DMS153 (cell line): ENCODE data around the gene CCNK.

Source experiments
- DNase-seq: peaks from one replicate; lab custom pipeline; 2025; lab: John Stamatoyannopoulos, UW

CCNK gene

GRCh38 chr14:99535908-99536778, 54.9 kb downstream of the CCNK start:
- no peak for DNase-seq

GRCh38 chr14:99537399-99537798, 56.2 kb downstream of the CCNK start:
- no peak for DNase-seq

- no peak for DNase-seq
These were observed 57.1 kb downstream of the CCNK start for GRCh38 chr14:99538275-99538674.

- no peak for DNase-seq
These were observed 57.5 kb downstream of the CCNK start for GRCh38 chr14:99538733-99539132.

- DNase-seq, result no peak
These were observed 58.3 kb downstream of the CCNK start for GRCh38 chr14:99539491-99539890.

- no peak for DNase-seq
These were observed 59.2 kb downstream of the CCNK start for GRCh38 chr14:99540196-99541032.

- no peak for DNase-seq
These were observed 60.0 kb downstream of the CCNK start for GRCh38 chr14:99541211-99541610.

- DNase-seq, result no peak
These were observed 60.7 kb downstream of the CCNK start for GRCh38 chr14:99541677-99542470.

- DNase-seq, result no peak
These were observed 61.4 kb downstream of the CCNK start for GRCh38 chr14:99542566-99542965.

- no peak for DNase-seq
These were observed 62.2 kb downstream of the CCNK start for GRCh38 chr14:99543370-99543769.

- DNase-seq, result no peak
These were observed 62.8 kb downstream of the CCNK start for GRCh38 chr14:99543985-99544384.

- no peak for DNase-seq
These were observed 63.8 kb downstream of the CCNK start for GRCh38 chr14:99544991-99545390.

GRCh38 chr14:99545586-99545985, 64.4 kb downstream of the CCNK start:
- no peak for DNase-seq

GRCh38 chr14:99546234-99546879, 65.1 kb downstream of the CCNK start:
- no peak for DNase-seq

- DNase-seq, result no peak
These were observed 67.0 kb downstream of the CCNK start for GRCh38 chr14:99548255-99548654.

GRCh38 chr14:99548871-99549515, 67.8 kb downstream of the CCNK start:
- no peak for DNase-seq

- DNase-seq, result no peak
These were observed 68.5 kb downstream of the CCNK start for GRCh38 chr14:99549684-99550083.

- DNase-seq, result no peak
These were observed 69.3 kb downstream of the CCNK start for GRCh38 chr14:99550387-99550992.

GRCh38 chr14:99551034-99551922, 70.1 kb downstream of the CCNK start:
- no peak for DNase-seq
